ENCODE data around the gene CEP41. TPM values are rescaled to one million over a fixed set of nuclear protein-coding genes. Genes with fewer than 3 reads are reported as not detected.

CEP41 gene
- total and polyA plus RNA-seq, 5 donors from 2014 or later, result 4.1 to 22.0 (median 12.7) TPM

GRCh38 chr7:130401101-130401500 is 39.7 kb downstream of the CEP41 start:
- H3K4me1 Mint-ChIP-seq, result no peaks in the 10 kb centered on the region
- no peak overlapping the region for H3K27ac ChIP-seq (ENCODE audit: insufficient read depth, low read length, poor library complexity, severe bottlenecking)
- H3K4me3 ChIP-seq (ENCODE audit: low read depth, low read length), result no peak overlapping the region
- no peaks in the 10 kb centered on the region for H3K27me3 ChIP-seq (ENCODE audit: control insufficient read depth, insufficient read depth, low read length)
- no peak overlapping the region for H3K27ac Mint-ChIP-seq
- no peaks in the 10 kb centered on the region for H3K36me3 ChIP-seq (ENCODE audit: control insufficient read depth, insufficient read depth, low read length)
- H3K4me3 Mint-ChIP-seq, result no peak overlapping the region
- no peaks in the 10 kb centered on the region for H3K27me3 Mint-ChIP-seq
- H3K36me3 Mint-ChIP-seq, result peaks cover 32% of the 10 kb centered on the region
- no peak for ATAC-seq (ENCODE audit: low read depth in 2 of 2)
- no peaks in the 10 kb centered on the region for H3K4me1 ChIP-seq (ENCODE audit: control insufficient read depth, insufficient read depth, low read length, poor library complexity, severe bottlenecking)
- no peaks in the 10 kb centered on the region for H3K9me3 Mint-ChIP-seq
- H3K9me3 ChIP-seq (ENCODE audit: control insufficient read depth in 2 of 2, low read length in 2 of 2), result no peaks in the 10 kb centered on the region
- no peak for DNase-seq

GRCh38 chr7:130400120-130400572 is 40.7 kb downstream of the CEP41 start:
- H3K36me3 ChIP-seq (ENCODE audit: control insufficient read depth, insufficient read depth, low read length), result no peaks in the 10 kb centered on the region
- no peak overlapping the region for H3K27ac ChIP-seq (ENCODE audit: insufficient read depth, low read length, poor library complexity, severe bottlenecking)
- Mint-ChIP-seq H3K9me3 (no peaks in the 10 kb centered on the region), H3K27ac (no peak overlapping the region), H3K4me3 (no peak overlapping the region), H3K27me3 (no peaks in the 10 kb centered on the region), H3K4me1 (peaks cover 0 to 3% (median under 1%) of the 10 kb centered on the region in 4 donors), H3K36me3 (peaks cover 32% of the 10 kb centered on the region)
- no peaks in the 10 kb centered on the region for H3K9me3 ChIP-seq (ENCODE audit: control insufficient read depth in 2 of 2, low read length in 2 of 2)
- H3K27me3 ChIP-seq (ENCODE audit: control insufficient read depth, insufficient read depth, low read length), result no peaks in the 10 kb centered on the region
- no peak overlapping the region for H3K4me3 ChIP-seq (ENCODE audit: low read depth, low read length)
- ATAC-seq (ENCODE audit: low read depth in 2 of 2) (no peak), DNase-seq (no peak)
- H3K4me1 ChIP-seq (ENCODE audit: control insufficient read depth, insufficient read depth, low read length, poor library complexity, severe bottlenecking), result no peaks in the 10 kb centered on the region

- H3K27me3 ChIP-seq (ENCODE audit: control insufficient read depth, insufficient read depth, low read length), result no peaks in the 10 kb centered on the region
- H3K4me1 Mint-ChIP-seq, result peaks cover 4 to 17% (median 13%) of the 10 kb centered on the region in 4 donors
- H3K9me3 ChIP-seq (ENCODE audit: control insufficient read depth in 2 of 2, low read length in 2 of 2), result no peaks in the 10 kb centered on the region
- no peak for DNase-seq
- H3K27ac ChIP-seq (ENCODE audit: insufficient read depth, low read length, poor library complexity, severe bottlenecking), result no peak overlapping the region
- no peak overlapping the region for H3K4me3 Mint-ChIP-seq
- no peaks in the 10 kb centered on the region for H3K36me3 ChIP-seq (ENCODE audit: control insufficient read depth, insufficient read depth, low read length)
- peaks cover 12% of the 10 kb centered on the region for H3K4me1 ChIP-seq (ENCODE audit: control insufficient read depth, insufficient read depth, low read length, poor library complexity, severe bottlenecking)
- H3K27me3 Mint-ChIP-seq, result no peaks in the 10 kb centered on the region
- H3K4me3 ChIP-seq (ENCODE audit: low read depth, low read length), result no peak overlapping the region
- H3K9me3 Mint-ChIP-seq, result no peaks in the 10 kb centered on the region
- peak overlapping the region in 1 of 3 donors; percentile 38 for H3K27ac Mint-ChIP-seq
- peaks cover 32% of the 10 kb centered on the region for H3K36me3 Mint-ChIP-seq
- no peak for ATAC-seq (ENCODE audit: low read depth in 2 of 2)
Observed at GRCh38 chr7:130398526-130399090, 42.2 kb downstream of the CEP41 start.

GRCh38 chr7:130397758-130398073 is 43.1 kb downstream of the CEP41 start:
- ATAC-seq (ENCODE audit: low read depth in 2 of 2), result no peak
- no peaks in the 10 kb centered on the region for H3K9me3 ChIP-seq (ENCODE audit: control insufficient read depth in 2 of 2, low read length in 2 of 2)

GRCh38 chr7:130397051-130397757 is 43.6 kb downstream of the CEP41 start:
- Histone ChIP-seq H3K4me3 (ENCODE audit: low read depth, low read length) (no peak overlapping the region), H3K27me3 (ENCODE audit: control insufficient read depth, insufficient read depth, low read length) (no peaks in the 10 kb centered on the region), H3K27ac (ENCODE audit: insufficient read depth, low read length, poor library complexity, severe bottlenecking) (no peak overlapping the region), H3K36me3 (ENCODE audit: control insufficient read depth, insufficient read depth, low read length) (no peaks in the 10 kb centered on the region), H3K4me1 (ENCODE audit: control insufficient read depth, insufficient read depth, low read length, poor library complexity, severe bottlenecking) (peaks cover 12% of the 10 kb centered on the region), H3K9me3 (ENCODE audit: control insufficient read depth in 2 of 2, low read length in 2 of 2) (no peaks in the 10 kb centered on the region)
- H3K4me3 Mint-ChIP-seq, result no peak overlapping the region
- H3K27ac Mint-ChIP-seq, result peak overlapping the region in 1 of 3 donors; percentile 69
- H3K4me1 Mint-ChIP-seq, result peaks cover 4 to 19% (median 18%) of the 10 kb centered on the region in 4 donors
- DNase-seq (no peak), ATAC-seq (ENCODE audit: low read depth in 2 of 2) (no peak)
- peaks cover 21% of the 10 kb centered on the region for H3K36me3 Mint-ChIP-seq
- no peaks in the 10 kb centered on the region for H3K27me3 Mint-ChIP-seq
- H3K9me3 Mint-ChIP-seq, result no peaks in the 10 kb centered on the region

More at GRCh38 chr7:130397758-130398073, 43.1 kb downstream of the CEP41 start:
- no peak overlapping the region for H3K4me3 Mint-ChIP-seq
- peaks cover 27% of the 10 kb centered on the region for H3K36me3 Mint-ChIP-seq
- Histone ChIP-seq H3K27ac (ENCODE audit: insufficient read depth, low read length, poor library complexity, severe bottlenecking) (no peak overlapping the region), H3K4me3 (ENCODE audit: low read depth, low read length) (no peak overlapping the region), H3K27me3 (ENCODE audit: control insufficient read depth, insufficient read depth, low read length) (no peaks in the 10 kb centered on the region), H3K36me3 (ENCODE audit: control insufficient read depth, insufficient read depth, low read length) (no peaks in the 10 kb centered on the region), H3K4me1 (ENCODE audit: control insufficient read depth, insufficient read depth, low read length, poor library complexity, severe bottlenecking) (peaks cover 12% of the 10 kb centered on the region)
- peaks cover 4 to 19% (median 18%) of the 10 kb centered on the region in 4 donors for H3K4me1 Mint-ChIP-seq
- no peak overlapping the region for H3K27ac Mint-ChIP-seq
- no peak for DNase-seq
- H3K27me3 Mint-ChIP-seq, result no peaks in the 10 kb centered on the region
- H3K9me3 Mint-ChIP-seq, result no peaks in the 10 kb centered on the region

- H3K4me1 ChIP-seq (ENCODE audit: control insufficient read depth, insufficient read depth, low read length, poor library complexity, severe bottlenecking), result peaks cover 12% of the 10 kb centered on the region
- peak overlapping the region in 1 of 3 donors; percentile 69 for H3K27ac Mint-ChIP-seq
Observed at GRCh38 chr7:130396109-130396508, 44.7 kb downstream of the CEP41 start.

GRCh38 chr7:130395421-130395820 is 45.4 kb downstream of the CEP41 start:
- Mint-ChIP-seq H3K9me3 (no peaks in the 10 kb centered on the region), H3K4me1 (peaks cover 4 to 19% (median 18%) of the 10 kb centered on the region in 4 donors), H3K27me3 (no peaks in the 10 kb centered on the region), H3K4me3 (no peak overlapping the region), H3K36me3 (peaks cover 16% of the 10 kb centered on the region), H3K27ac (peak overlapping the region in 1 of 3 donors; percentile 69)
- Histone ChIP-seq H3K4me3 (ENCODE audit: low read depth, low read length) (no peak overlapping the region), H3K27ac (ENCODE audit: insufficient read depth, low read length, poor library complexity, severe bottlenecking) (no peak overlapping the region), H3K36me3 (ENCODE audit: control insufficient read depth, insufficient read depth, low read length) (no peaks in the 10 kb centered on the region), H3K4me1 (ENCODE audit: control insufficient read depth, insufficient read depth, low read length, poor library complexity, severe bottlenecking) (peaks cover 12% of the 10 kb centered on the region), H3K9me3 (ENCODE audit: control insufficient read depth in 2 of 2, low read length in 2 of 2) (no peaks in the 10 kb centered on the region), H3K27me3 (ENCODE audit: control insufficient read depth, insufficient read depth, low read length) (no peaks in the 10 kb centered on the region)
- DNase-seq (no peak), ATAC-seq (ENCODE audit: low read depth in 2 of 2) (no peak)

More at GRCh38 chr7:130396109-130396508, 44.7 kb downstream of the CEP41 start:
- H3K4me1 Mint-ChIP-seq, result peaks cover 4 to 19% (median 18%) of the 10 kb centered on the region in 4 donors
- no peak overlapping the region for H3K4me3 ChIP-seq (ENCODE audit: low read depth, low read length)
- no peaks in the 10 kb centered on the region for H3K9me3 Mint-ChIP-seq
- H3K27ac ChIP-seq (ENCODE audit: insufficient read depth, low read length, poor library complexity, severe bottlenecking), result no peak overlapping the region
- H3K27me3 Mint-ChIP-seq, result no peaks in the 10 kb centered on the region
- no peaks in the 10 kb centered on the region for H3K36me3 ChIP-seq (ENCODE audit: control insufficient read depth, insufficient read depth, low read length)
- peaks cover 18% of the 10 kb centered on the region for H3K36me3 Mint-ChIP-seq
- H3K9me3 ChIP-seq (ENCODE audit: control insufficient read depth in 2 of 2, low read length in 2 of 2), result no peaks in the 10 kb centered on the region
- H3K27me3 ChIP-seq (ENCODE audit: control insufficient read depth, insufficient read depth, low read length), result no peaks in the 10 kb centered on the region
- no peak for DNase-seq
- ATAC-seq (ENCODE audit: low read depth in 2 of 2), result no peak
- H3K4me3 Mint-ChIP-seq, result no peak overlapping the region
